GM10248 (cell line): ENCODE measurements around the gene CX3CR1.
"Not testable (repeated sequence)": the region's sequence is repeated elsewhere in the genome, so short reads cannot be mapped to it uniquely, and the experiment has no call there.

Experiments used
- CTCF ChIA-PET: fragments of 300-600 bp; sonication (Branson Sonifier 250); formaldehyde crosslinking; extraction: SDS; loops from one replicate; lab custom pipeline; 2021; ENCODE audit warnings: antibody characterized with exemption; lab: Yijun Ruan, JAX
- POLR2A ChIA-PET: fragments of 350-650 bp; sonication (Branson Sonifier 250); formaldehyde crosslinking; extraction: SDS; loops from one replicate; lab custom pipeline; 2020; ENCODE audit warnings: antibody characterized with exemption; lab: Yijun Ruan, JAX
- DNase-seq: peaks from one replicate; pipeline ENCODE4 v3.0.0; 2012; ENCODE audit errors: extremely low spot score
- CTCF ChIP-seq: IDR thresholded peaks from 2 replicates; pipeline ENCODE4 v1.5.1; 2012; ENCODE audit warnings: mild to moderate bottlenecking, low read depth; ENCODE audit errors: extremely low read depth, missing control alignments, control extremely low read depth

The CX3CR1 gene

GRCh38 chr3:39322936-39323335, 43.1 kb upstream of the CX3CR1 start:
- POLR2A ChIA-PET = no interaction called here
- CTCF ChIA-PET = interaction anchor here (1.1 to 1.2 kb wide), 2 partner anchors 31 to 55 kb away, joined by 3 read pairs; no protein-coding TSS in a partner anchor
- no peak for TF ChIP-seq CTCF
- DNase-seq = no peak

DNA sequence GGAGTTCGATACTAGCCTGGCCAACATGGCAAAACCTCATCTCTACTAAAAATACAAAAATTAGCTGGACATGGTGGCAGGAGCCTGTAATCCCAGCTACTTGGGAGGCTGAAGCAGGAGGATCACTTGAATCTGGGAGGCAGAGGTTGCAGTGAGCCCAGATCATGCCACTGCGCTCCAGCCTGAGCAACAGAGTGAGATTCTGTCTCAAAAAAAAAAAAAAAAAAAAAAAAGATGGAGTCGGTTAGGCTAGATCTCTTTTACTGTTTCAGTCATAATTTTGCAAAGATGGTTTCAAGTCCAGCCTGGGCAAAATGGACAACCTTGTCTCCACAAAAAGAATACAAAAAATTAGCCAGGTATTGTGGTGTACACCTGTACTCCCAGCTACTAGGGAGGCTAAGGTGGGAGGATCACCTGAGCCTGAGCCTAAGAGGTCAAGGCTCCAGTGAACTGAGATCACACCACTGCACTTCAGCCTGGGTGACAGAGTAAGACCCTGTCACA, 42.4 kb upstream of the CX3CR1 start:
- DNase-seq, POLR2A ChIA-PET: not testable (repeated sequence)
- CTCF ChIA-PET = interaction anchor here (1.1 kb wide), 1 partner anchor 30 kb away, joined by 3 read pairs; no protein-coding TSS in a partner anchor

GRCh38 chr3:39321574-39321983, 41.7 kb upstream of the CX3CR1 start:
- CTCF ChIA-PET = interaction anchor here (1.1 kb wide), 1 partner anchor 29 kb away, joined by 3 read pairs; no protein-coding TSS in a partner anchor
- DNase-seq, POLR2A ChIA-PET: not testable (repeated sequence)

DNA sequence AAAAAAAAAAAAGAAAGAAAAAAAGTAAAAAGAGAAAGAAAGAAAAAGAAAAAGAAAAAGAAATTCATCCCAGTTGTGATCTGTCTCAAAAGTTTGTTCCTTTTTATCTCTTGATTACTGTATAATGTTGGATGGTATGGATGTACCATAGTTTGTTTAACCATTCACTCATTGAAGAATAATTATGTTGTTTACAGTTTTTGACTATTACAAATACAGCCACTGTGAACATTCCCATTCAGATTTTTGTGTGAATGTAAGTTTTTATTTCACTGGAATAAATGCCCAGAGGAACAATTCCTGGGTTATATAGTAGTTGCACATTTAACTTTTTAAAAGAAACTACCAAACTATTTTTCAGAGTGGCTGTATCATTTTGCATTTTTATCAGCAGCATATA, 39.4 kb upstream of the CX3CR1 start:
- POLR2A ChIA-PET = no interaction called here
- TF ChIP-seq CTCF = no peak
- CTCF ChIA-PET = interaction anchor here (1.0 to 1.5 kb wide), 3 partner anchors 17 to 31 kb away, joined by 3 to 8 read pairs (median 7); no protein-coding TSS in a partner anchor
- DNase-seq = no peak

DNA sequence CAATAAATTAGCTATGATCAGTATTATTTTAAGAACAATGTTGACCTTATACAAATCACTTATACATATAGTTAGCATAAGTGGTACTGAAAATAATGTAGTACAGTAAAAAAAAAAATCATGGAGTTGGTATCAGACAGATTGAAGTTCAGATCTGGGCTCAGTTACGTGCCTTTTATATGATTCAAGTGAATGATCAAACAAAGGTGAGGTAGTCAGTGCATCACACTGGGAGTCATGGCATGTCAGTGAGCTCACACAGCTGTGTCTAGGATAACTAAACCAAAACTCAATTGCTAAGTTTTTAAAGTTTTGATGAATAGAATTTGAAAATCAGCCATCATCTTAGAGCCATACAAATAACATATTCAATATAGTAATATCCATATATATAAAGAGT, 38.5 kb upstream of the CX3CR1 start:
- ChIA-PET POLR2A (no interaction called here), CTCF (interaction anchor here (1.0 to 1.5 kb wide), 3 partner anchors 16 to 30 kb away, joined by 3 to 8 read pairs (median 7); no protein-coding TSS in a partner anchor)
- no peak for DNase-seq
- TF ChIP-seq CTCF = no peak

GRCh38 chr3:39317571-39318169, 37.8 kb upstream of the CX3CR1 start:
- no peak for DNase-seq
- TF ChIP-seq CTCF = no peak
- CTCF ChIA-PET = interaction anchor here (1.5 kb wide), 1 partner anchor 29 kb away, joined by 7 read pairs; no protein-coding TSS in a partner anchor
- POLR2A ChIA-PET = no interaction called here

GRCh38 chr3:39315420-39315819, 35.6 kb upstream of the CX3CR1 start:
- no peak for TF ChIP-seq CTCF
- DNase-seq = no peak
- ChIA-PET POLR2A (no interaction called here), CTCF (interaction anchor here (1.1 kb wide), 1 partner anchor 24 kb away, joined by 5 read pairs; no protein-coding TSS in a partner anchor)
